ENCODE data around the gene USP51.
"Not testable (repeated sequence)": the region's sequence is repeated elsewhere in the genome, so short reads cannot be mapped to it uniquely, and the experiment has no call there.

The USP51 gene

DNA sequence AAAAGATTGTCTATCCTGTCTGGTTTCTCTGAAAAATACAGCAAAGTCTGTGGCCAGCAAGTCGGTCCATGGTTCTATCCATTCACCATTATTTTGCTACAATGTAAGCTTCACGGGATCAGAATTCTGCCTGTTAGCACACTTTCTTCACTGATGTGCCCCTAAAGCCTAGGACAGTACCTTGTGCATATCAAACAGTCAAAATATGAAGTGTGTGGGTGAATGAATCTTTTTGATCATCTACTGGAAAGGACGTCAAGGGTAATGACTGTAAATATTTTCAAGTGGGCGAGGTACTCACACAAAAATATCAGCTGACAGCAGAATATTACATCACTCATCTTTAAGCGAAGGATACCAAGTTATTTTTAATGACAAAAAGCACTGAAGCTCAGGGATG is 24.5 kb downstream of the USP51 start:
- not testable (repeated sequence) for DNase-seq (ENCODE audit: low read depth)

DNA sequence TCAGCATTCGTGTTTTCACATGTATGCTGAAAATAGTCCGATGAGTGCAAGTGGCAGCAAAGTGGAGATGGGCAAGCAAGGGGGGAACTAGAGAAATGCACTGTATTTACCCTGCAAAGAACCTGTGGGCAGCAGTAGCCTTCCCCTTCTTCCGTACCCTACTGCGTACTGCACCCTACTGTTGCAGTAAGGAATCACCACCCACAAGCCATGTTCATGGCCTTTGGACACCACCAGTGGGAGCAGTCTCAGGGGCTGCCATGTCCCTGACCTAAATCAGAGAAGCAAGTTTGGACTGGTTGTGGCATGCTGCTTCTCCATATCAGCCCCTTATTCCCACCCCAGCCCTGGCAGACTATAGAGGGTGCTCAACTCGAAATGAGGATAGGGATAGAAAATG is 25.6 kb downstream of the USP51 start:
- DNase-seq (ENCODE audit: low read depth) = not testable (repeated sequence)

DNA sequence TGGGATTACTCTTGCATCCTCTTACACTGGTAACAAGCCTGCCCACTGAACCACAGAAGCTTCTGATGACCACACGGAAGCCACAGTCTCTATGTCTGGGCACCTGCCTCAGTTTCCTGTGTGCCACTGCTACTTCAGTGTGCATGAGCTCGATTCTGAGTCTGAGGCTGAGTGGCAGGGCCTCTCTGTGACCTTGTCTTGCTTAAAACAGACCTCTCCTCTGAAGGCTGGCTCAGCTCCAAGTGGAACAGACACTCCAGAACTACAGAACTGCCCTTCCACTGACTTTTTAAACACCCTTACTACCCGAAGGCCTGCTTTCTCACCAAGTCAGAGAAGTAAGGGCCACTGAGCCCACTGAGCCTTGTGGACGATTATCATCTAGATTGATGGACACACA is 29.7 kb downstream of the USP51 start:
- DNase-seq (ENCODE audit: low read depth) = not testable (repeated sequence)

DNA sequence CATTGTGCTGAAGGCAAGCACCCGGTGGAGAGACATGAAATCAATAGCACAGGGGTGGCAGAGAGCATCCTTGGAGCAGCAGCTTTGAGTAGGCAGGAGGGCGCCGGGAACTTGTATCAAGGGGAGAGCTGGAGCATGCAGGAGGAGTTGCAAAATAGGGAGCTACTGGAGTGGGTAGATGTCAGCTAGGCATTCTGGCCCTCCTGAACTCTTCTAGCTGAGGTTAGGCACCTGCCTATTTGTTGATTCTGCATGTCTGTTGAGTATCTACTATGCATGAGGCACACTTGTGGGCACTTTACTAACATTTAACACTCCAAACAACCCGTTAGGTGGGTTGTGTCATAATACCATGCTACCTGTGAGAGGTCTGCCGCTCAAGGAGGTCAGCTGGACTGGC is 30.2 kb downstream of the USP51 start:
- not testable (repeated sequence) for DNase-seq (ENCODE audit: low read depth)

DNA sequence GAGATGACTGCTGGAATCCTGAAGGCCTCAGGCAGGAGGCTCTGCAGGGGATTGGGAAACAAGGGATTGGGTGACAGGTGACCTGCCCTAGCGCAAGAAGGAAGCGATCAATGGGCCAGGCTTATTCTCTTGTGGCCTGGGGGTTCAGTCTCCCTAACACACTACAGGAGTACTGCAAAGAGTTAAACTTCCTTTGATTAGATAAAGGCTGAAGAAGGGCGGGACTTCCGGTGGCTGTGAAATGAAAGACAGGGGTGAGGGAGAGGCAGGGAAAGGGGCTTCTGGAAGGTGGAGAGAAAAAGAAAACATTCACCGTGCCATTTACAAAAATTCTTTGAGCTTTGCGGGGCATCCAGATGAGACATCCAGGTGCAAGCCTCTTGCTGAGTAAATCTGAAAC is 33.9 kb downstream of the USP51 start:
- not testable (repeated sequence) for DNase-seq (ENCODE audit: low read depth)

DNA sequence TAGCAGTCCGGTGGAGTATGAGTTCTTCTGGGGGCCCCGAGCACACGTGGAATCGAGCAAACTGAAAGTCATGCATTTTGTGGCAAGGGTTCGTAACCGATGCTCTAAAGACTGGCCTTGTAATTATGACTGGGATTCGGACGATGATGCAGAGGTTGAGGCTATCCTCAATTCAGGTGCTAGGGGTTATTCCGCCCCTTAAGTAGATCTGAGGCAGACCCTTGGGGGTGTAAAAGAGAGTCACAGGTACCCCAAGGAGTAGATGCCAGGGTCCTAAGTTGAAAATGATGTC is 36.9 kb downstream of the USP51 start:
- no peak for DNase-seq (ENCODE audit: low read depth)

DNA sequence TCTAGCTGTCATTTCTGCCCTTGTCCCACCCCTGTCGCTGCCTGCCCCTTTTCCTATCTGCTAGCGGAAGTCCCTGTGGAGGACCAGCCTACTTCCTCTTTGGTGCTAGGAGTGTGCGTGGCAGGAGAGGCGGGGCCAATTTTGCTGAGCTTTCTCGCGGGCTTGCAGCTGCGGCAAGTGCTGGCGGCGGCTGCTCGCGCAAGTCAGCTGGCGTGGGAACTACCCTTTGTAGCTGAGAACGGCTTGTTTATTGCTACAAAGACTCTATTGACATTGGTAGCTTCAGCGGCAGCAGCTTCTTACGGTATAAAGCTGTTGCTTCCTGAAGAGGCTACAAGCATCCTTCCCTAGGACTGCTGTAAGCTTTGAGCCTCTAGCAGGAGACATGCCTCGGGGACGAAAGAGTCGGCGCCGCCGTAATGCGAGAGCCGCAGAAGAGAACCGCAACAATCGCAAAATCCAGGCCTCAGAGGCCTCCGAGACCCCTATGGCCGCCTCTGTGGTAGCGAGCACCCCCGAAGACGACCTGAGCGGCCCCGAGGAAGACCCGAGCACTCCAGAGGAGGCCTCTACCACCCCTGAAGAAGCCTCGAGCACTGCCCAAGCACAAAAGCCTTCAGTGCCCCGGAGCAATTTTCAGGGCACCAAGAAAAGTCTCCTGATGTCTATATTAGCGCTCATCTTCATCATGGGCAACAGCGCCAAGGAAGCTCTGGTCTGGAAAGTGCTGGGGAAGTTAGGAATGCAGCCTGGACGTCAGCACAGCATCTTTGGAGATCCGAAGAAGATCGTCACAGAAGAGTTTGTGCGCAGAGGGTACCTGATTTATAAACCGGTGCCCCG is 37.4 kb downstream of the USP51 start, which contains the start of gene MAGEH1:
Gene MAGEH1 (plus strand): TSS at position 138 of the 843 bp plus-strand sequence. CDS start 248 bp downstream, at position 386.
- DNase-seq (ENCODE audit: low read depth) = peak; percentile 87

DNA sequence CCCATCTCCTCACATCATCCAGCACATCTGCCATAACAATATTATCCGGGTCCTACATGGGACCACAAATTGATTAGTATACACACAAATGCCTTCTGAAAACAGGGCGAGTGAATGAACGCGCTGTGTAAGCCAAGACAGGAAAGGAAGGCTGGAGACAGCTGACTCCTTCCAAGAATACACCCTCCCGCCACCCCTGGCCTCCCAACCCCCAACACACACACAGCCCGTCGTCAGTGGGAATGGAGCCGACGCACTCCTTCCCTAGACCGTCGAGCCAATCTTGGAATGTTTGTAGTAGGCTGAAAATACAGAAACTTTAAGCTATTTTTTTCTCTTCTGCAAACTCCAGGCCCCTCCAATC is 38.0 kb downstream of the USP51 start:
- DNase-seq (ENCODE audit: low read depth) = no peak

DNA sequence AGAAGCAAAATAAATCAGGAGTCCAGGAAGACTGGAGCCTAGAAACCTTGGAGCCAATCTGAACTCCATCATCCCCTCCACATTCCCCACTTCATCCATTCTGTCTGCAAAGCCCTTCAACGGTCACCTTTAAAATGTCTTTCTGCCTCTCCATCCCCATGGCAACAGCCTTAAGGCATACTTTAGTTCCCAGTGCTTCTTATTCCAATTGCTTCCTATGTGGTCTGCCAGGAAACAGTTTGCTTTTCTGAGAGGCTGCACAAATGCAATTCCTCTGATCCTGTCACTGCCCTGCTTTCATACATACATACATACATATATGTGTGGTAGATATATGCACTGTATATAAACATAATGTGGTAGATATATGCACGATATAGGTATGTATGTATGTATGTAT is 38.5 kb downstream of the USP51 start:
- no peak for DNase-seq (ENCODE audit: low read depth)

DNA sequence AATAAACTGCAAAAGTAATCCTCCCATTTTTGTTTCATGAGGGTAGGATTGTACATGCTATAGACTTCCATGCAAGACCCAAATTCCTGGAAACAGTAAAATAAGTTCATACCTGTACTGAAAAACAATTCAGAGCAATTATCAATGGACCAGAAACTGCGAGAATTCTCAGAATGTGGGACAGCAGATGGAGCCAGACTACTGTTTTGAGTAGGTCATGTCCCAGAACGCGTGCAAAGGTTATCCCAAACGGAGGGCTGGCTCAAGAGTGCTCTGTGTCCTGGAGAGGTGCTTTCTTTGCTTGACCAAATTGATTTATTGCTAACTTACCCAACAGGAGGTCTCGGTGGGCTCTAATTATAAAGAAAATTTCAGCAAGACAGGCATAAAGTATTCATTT is 39.4 kb downstream of the USP51 start:
- peak; percentile 18 for DNase-seq (ENCODE audit: low read depth)

DNA sequence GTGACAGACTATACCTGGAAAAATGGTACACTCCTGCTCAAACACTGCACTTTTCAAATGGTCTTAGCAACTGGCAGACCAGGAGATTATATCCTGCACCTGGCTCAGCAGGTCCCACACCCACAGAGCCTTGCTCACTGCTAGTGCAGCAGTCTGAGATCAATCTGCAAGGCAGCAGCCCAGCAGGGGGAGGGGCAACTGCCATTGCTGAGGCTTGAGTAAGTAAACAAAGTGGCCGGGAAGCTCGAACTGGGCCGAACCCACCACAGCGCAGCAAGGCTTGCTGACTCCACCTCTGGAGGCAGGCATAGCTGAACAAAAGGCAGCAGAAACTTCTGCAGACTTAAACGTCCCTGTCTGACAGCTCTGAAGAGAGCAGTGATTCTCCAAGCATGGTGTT is 46.2 kb downstream of the USP51 start:
- not testable (repeated sequence) for DNase-seq (ENCODE audit: low read depth)
